B cell (primary cell): Measurements from ENCODE around the gene RNF126.

ENCODE experiments used
- CTCF ChIP-seq: fragments of 200-600 bp; IDR thresholded peaks from one replicate; pipeline ENCODE4 v1.8.0; 2022; ENCODE audit warnings: antibody characterized with exemption, mild to moderate bottlenecking
- EZH2 ChIP-seq: IDR thresholded peaks from 2 replicates; pipeline ENCODE4 v1.6.1; 2012; ENCODE audit warnings: borderline replicate concordance, low read depth, mild to moderate bottlenecking, moderate library complexity, low read length; ENCODE audit not compliant: insufficient read depth, poor library complexity, severe bottlenecking

GRCh38 chr19:676339-677105 is 13.5 kb upstream of the RNF126 start, which contains the start of gene FSTL3:
- no peak for TF ChIP-seq CTCF
- TF ChIP-seq EZH2, result no peak
